Fibroblast of mammary gland (primary cell): ENCODE measurements around the gene PTPRK.
A peak's percentile ranks its signal among the peaks of the same experiment; 100 is the strongest.

Source experiments
- DNase-seq: peaks from one replicate; pipeline ENCODE4 v3.0.0-alpha.2; 2010; ENCODE audit warnings: low read depth
- H3K4me3 ChIP-seq: 2 replicates; pipeline ENCODE4 v1.5.1; 2011; ENCODE audit warnings: low read depth, mild to moderate bottlenecking, low read length, moderate library complexity; ENCODE audit not compliant: control insufficient read depth
- CTCF ChIP-seq: conservative IDR thresholded peaks from 2 replicates; pipeline ENCODE4 v1.5.1; 2011; ENCODE audit warnings: low read depth, low read length, inconsistent platforms; ENCODE audit not compliant: control insufficient read depth, insufficient read depth

Gene PTPRK

GRCh38 chr6:128518434-128519131 lies 1.8 kb downstream of the PTPRK start:
- DNase-seq, result no peak
- no peak for TF ChIP-seq CTCF
- H3K4me3 ChIP-seq, result peak overlapping the region; percentile 88

GRCh38 chr6:128517124-128517523 lies 3.3 kb downstream of the PTPRK start:
- no peak for TF ChIP-seq CTCF
- no peak for DNase-seq
- no peak overlapping the region for H3K4me3 ChIP-seq

- DNase-seq, result peak; percentile 50
- peak; percentile 31 for TF ChIP-seq CTCF
- H3K4me3 ChIP-seq, result no peak overlapping the region
Measured at GRCh38 chr6:128516514-128516898, 3.9 kb downstream of the PTPRK start.

GRCh38 chr6:128515550-128516513 lies 4.6 kb downstream of the PTPRK start:
- H3K4me3 ChIP-seq, result no peak overlapping the region

GRCh38 chr6:128513878-128514277 lies 6.5 kb downstream of the PTPRK start:
- no peak for TF ChIP-seq CTCF
- DNase-seq, result no peak
- H3K4me3 ChIP-seq, result no peak overlapping the region

More at GRCh38 chr6:128515550-128516513, 4.6 kb downstream of the PTPRK start:
- no peak for TF ChIP-seq CTCF
- peak; percentile 67 for DNase-seq

- no peak for TF ChIP-seq CTCF
- H3K4me3 ChIP-seq, result no peak overlapping the region
- DNase-seq, result no peak
Measured at GRCh38 chr6:128512296-128512695, 8.1 kb downstream of the PTPRK start.
